Stimulated activated CD4-positive, alpha-beta T cell treated with anti-CD3 and anti-CD28 coated beads, Interleukin-1b, Interleukin-23, amount 100 ng/mL, for 24 hours (primary cell): ENCODE data around the gene LRPPRC.

Experiments used
- DNase-seq, 4 experiments: peaks; one replicate each; pipeline ENCODE4 v3.0.0-alpha.2; 2020; ENCODE audit warnings: low read depth in 4 of 4, low spot score in 1 of 4

LRPPRC gene

GRCh38 chr2:43872151-43872550 lies 123.6 kb downstream of the LRPPRC start:
- DNase-seq, result no peak

DNA sequence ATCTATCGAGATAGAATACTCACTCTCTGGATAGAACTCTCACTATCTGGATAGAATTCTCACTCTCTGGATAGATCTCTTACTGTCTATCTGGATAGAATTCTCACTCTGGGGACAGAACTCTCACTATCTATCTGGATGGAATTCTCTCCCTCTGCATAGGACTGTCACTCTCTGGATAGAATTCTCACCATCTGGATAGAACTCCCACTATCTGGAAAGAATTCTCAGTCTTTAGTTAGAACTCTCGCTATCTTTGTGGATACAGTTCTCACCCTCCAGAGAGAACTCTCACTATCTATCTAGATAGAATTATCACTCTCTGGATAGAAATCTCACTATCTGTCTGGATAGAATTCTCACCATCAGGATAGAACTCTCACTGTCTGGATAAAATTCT lies 140.5 kb downstream of the LRPPRC start:
- DNase-seq, result no peak

DNA sequence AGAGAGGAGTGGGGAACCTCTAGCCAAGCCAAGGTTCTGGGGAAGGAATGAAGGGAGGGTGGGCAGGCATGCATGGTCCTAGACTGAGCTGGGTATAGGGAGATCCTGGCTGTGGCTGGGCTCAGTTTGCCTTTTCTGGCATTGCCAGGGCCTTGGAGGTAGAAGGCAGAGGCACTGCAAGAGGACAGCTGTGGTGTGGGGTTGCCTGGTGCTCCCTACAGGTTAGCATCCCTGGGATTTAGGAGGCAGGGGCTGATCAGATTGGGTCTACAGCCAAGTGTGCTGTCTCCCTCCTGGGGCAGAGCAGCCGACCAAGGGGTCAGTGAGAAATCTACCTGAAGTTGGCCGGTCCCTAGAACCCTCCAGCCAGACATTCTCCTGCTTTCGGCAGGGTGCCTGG lies 141.1 kb downstream of the LRPPRC start:
- DNase-seq, result no peak

GRCh38 chr2:43853141-43854081 lies 142.4 kb downstream of the LRPPRC start:
- no peak for DNase-seq

GRCh38 chr2:43852196-43852730 lies 143.5 kb downstream of the LRPPRC start:
- no peak for DNase-seq

DNA sequence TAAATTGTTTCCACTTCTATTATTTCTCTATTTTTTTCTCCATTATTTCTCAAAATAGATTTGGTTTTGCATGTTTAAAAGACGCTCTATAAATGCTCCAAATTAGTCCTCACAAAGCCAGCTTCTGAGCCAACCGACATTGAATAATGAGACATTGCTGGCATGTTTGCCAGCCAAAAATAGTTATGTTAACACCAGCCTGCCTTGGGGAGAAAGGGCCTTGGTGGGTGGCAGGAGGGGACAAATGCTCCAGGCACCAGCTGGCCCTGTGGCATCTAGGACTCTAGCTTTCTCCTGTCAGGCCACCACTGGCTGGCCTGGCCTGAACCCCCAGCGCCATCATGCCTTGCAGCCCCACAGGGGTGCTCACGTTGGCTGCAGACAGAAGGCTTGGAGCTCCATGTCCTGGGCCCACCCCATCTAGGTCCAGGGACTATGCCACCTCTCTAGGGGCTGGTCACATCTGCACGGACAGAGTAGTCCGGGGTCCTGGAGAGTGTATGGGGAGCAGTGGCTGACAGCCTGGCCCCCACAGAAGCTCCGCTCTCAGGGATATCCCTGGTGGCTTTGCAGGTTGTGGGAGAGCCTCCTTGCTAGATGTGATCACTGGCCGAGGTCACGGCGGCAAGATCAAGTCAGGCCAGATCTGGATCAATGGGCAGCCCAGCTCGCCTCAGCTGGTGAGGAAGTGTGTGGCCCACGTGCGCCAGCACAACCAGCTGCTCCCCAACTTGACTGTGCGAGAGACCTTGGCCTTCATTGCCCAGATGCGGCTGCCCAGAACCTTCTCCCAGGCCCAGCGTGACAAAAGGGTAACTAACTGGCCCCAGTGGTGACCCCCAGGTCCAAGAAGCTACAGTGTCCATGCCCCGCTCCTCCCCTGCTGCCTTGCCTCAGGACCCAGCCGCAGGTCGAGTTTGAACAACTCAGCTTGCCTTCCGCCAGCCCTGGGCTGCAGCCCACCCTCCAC lies 144.5 kb downstream of the LRPPRC start:
- DNase-seq, result no peak

DNA sequence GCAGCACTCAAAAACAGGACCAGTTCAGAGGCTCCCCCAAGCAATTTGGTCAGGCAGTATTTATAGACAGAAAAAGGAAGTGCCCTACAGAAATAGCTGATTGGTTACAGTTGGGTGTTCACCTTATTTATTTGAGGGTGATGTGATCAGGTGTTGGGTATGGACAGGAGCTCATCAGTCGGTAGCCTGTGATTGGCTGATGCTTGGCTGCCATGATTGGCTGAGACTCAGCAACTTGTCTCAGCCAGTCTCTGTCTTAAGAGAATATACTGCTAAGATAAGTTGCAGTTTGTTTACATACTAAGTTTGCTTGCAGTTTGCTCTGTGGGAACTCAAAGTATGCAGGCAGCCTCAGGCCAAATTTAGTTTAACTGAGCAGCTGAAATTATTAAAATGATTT lies 147.6 kb downstream of the LRPPRC start:
- no peak for DNase-seq

- DNase-seq, result no peak
Measured at GRCh38 chr2:43846140-43846793, 149.5 kb downstream of the LRPPRC start.

GRCh38 chr2:43845181-43845580 lies 150.6 kb downstream of the LRPPRC start:
- DNase-seq, result no peak

DNA sequence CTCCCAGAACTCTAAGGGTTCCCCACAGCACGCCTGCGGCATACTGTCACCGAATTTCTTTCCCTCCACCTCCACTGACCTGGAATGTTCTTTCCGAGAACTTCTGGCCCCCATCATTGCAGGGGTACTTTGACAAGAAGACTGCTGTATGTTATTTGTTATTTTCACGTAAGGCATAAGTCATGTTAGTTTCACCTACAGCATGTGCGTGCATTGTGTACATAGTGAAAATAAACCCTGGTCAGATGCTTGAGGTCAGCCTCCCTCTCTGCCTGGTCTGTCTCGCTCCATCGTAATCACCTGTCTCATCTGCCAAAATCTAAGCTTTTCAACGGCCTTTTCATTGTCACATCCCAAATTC lies 152.9 kb downstream of the LRPPRC start:
- DNase-seq, result no peak

DNA sequence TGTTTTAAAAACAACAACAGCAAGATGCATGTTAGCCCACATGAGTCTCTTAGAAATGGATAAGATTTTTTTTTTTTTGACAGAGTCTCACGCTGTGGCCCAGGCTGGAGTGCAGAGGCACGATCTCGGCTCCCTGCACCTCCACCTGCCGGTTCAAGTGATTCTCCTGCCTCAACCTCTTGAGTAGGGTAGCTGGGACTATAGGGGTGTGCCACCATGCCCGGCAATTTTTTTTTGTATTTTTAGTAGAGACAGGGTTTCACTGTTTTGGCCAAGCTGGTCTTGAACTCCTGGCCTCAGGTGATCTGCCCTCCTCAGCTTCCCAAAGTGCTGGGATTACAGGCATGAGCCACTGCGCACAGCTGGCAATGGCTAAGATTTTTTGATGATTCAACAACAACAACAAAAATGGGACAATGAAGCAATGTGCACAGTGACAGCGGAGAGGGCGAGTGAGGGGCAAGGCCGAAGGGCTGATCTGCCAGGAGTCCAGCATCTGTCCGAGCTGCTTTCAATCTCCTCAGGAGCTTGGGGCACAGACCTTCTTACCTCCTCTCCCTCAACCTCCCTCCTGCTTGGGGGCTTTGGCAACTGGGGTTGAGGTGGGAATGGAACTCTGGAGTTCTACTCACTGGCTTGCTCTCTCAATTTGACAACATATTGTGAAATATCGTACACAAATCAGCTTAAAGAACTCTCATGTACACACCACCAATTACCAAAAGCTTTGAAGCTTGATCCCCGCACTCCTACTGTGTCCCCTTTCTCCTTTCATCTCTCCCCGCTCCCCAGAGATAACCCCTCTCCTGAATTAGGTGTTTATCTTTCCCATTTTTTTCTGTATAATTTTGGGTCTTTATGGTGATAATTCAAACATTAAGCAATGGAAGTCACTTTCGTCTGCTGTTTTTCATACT lies 153.6 kb downstream of the LRPPRC start:
- no peak for DNase-seq

- DNase-seq, result no peak
Measured at GRCh38 chr2:43840965-43841364, 154.8 kb downstream of the LRPPRC start.

GRCh38 chr2:43839776-43840564 lies 155.8 kb downstream of the LRPPRC start:
- DNase-seq, result no peak

GRCh38 chr2:43838560-43839267 lies 157.1 kb downstream of the LRPPRC start, which contains the start of the genes ABCG5 and ABCG8:
TSS of gene ABCG5 (minus strand) at chr2:43838839. CDS start at chr2:43838679, 160 bp downstream.
TSS of gene ABCG8 (plus strand) at chr2:43838971. CDS start at chr2:43839054, 83 bp downstream.
- no peak for DNase-seq

DNA sequence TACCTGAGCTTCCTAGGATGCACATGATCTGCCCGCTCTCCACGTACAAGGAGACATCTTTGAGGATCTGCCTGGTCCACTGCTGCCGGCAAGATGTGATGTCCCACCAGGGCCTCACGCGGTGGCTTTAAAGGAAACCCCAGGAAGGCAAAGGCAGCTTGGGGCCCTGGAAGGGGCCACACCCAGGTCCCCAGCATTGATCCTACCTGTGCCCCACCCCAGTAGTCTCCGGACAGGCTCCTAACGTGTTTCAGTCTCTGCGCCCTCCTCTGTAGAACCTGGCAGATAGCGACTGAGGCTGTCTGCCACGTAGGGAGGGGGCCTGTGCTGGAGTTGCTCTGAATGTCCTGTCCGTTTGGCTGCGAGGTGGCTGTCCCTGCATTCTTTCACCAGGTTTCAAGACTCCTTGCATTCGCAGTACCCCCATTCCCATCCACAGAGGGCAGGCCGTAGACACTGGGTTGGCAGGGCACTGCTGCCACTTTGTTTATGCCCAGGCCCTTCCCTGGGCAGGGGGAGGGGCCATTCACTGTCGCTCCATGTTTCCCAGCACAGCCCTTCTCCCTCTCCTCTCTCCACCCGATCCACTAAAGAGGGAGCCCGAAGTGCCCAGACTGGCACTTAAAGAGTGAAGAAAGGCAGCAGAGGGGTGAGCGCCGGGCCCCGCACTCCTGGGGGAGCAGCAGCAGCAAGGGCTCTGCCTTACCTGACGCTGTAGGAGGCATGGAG lies 157.8 kb downstream of the LRPPRC start:
- DNase-seq, result no peak

DNA sequence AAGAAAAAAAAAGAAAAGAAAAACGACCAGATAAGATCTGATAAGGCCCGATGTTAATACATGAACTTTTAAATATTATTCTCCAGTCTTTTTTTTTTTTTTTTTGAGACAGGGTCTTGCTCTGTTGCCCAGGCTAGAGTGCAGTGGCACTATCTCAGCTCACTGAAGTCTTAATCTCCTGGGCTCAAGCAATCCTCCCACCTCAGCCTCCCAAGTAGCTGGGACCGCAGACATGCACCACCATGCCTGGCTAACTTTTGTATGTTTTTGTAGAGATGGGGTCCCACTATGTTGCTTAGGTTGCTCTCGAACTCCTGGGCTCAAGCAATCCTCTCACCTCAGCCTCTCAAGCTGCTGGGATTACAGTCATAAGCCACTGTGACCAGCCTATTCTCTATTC lies 158.8 kb downstream of the LRPPRC start:
- no peak for DNase-seq
